Measurements from ENCODE around the gene DLG2. TPM values are rescaled to one million over a fixed set of nuclear protein-coding genes. Genes with fewer than 3 reads are reported as not detected.

The DLG2 gene
- total and polyA plus RNA-seq, 2 donors (not counting 3 experiments of a cell fraction or from before 2014, with no cell fraction given): 0.15 to 1.1 TPM

GRCh38 chr11:85195934-85196333, 431.2 kb downstream of the DLG2 start:
- DNase-seq (ENCODE audit: low read depth, low spot score): no peak
- TF ChIP-seq POLR2AphosphoS5 (IDR thresholded peaks at IDR 0.05; ENCODE audit: insufficient read depth, low read depth, low read length) (no peak), MYC (IDR thresholded peaks at IDR 0.05; ENCODE audit: low read depth, low read length) (no peak), JUN (IDR thresholded peaks at IDR 0.05; ENCODE audit: borderline replicate concordance, insufficient read depth, insufficient read length, low read depth) (no peak), EZH2 (IDR thresholded peaks at IDR 0.05; ENCODE audit: borderline replicate concordance, low read depth, low read length, severe bottlenecking) (no peak), POLR2A (IDR thresholded peaks at IDR 0.05; ENCODE audit: low read depth, low read length) (no peak), FOS (IDR thresholded peaks at IDR 0.05; ENCODE audit: borderline replicate concordance, insufficient read depth, low read length) (no peak), GATA2 (IDR thresholded peaks at IDR 0.05; ENCODE audit: insufficient read depth, insufficient read length, low read depth, low read length) (no peak)
- TF ChIP-seq, protein P1, sequence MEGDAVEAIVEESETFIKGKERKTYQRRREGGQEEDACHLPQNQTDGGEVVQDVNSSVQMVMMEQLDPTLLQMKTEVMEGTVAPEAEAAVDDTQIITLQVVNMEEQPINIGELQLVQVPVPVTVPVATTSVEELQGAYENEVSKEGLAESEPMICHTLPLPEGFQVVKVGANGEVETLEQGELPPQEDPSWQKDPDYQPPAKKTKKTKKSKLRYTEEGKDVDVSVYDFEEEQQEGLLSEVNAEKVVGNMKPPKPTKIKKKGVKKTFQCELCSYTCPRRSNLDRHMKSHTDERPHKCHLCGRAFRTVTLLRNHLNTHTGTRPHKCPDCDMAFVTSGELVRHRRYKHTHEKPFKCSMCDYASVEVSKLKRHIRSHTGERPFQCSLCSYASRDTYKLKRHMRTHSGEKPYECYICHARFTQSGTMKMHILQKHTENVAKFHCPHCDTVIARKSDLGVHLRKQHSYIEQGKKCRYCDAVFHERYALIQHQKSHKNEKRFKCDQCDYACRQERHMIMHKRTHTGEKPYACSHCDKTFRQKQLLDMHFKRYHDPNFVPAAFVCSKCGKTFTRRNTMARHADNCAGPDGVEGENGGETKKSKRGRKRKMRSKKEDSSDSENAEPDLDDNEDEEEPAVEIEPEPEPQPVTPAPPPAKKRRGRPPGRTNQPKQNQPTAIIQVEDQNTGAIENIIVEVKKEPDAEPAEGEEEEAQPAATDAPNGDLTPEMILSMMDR (IDR thresholded peaks at IDR 0.05; ENCODE audit: extremely low read depth in 1 of 2, insufficient read depth in 1 of 2, low read depth in 1 of 2, low read length in 2 of 2): no peak
- TF ChIP-seq, protein P2, sequence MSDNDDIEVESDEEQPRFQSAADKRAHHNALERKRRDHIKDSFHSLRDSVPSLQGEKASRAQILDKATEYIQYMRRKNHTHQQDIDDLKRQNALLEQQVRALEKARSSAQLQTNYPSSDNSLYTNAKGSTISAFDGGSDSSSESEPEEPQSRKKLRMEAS (IDR thresholded peaks at IDR 0.05; ENCODE audit: insufficient read depth, insufficient read length): no peak
- no peaks in the 10 kb centered on the region for H4K20me1 ChIP-seq (replicated peaks; ENCODE audit: control insufficient read depth, extremely low read depth, insufficient read depth, low read length)
- POLR2A ChIA-PET: no interaction called here
- no peak overlapping the region for H2AFZ ChIP-seq (ENCODE audit: low read depth, low read length)
- H3K27me3 ChIP-seq (ENCODE audit: control insufficient read depth in 2 of 2, insufficient read depth in 2 of 2, low read length in 2 of 2): no peaks in the 10 kb centered on the region
- CTCF ChIA-PET: no interaction called here
- dilution Hi-C loops (cut with MboI; ENCODE audit: extremely low pct_ligation_motif_present, low sequenced_read_pairs) (no loop called here), intact Hi-C loops (cut with micrococcal nuclease) (no loop called here)
- BruUV-seq (replicated peaks): no TSS peak
- H3K9me3 ChIP-seq (replicated peaks; ENCODE audit: control insufficient read depth, insufficient read depth, low read length): peaks cover 2% of the 10 kb centered on the region
- no peaks in the 10 kb centered on the region for H3K4me1 ChIP-seq (ENCODE audit: control insufficient read depth, extremely low read depth, insufficient read depth, low read length)
- no peak for FAIRE-seq
- no peak overlapping the region for H3K4me3 ChIP-seq (replicated peaks in 1 of 3; ENCODE audit: insufficient read depth in 1 of 3, low read depth in 1 of 3, low read length in 3 of 3)
- H3K27ac ChIP-seq (ENCODE audit: insufficient read depth, low read depth, low read length): no peak overlapping the region
- H3K36me3 ChIP-seq (ENCODE audit: control insufficient read depth in 2 of 2, extremely low read depth in 1 of 2, insufficient read depth in 2 of 2, low read length in 2 of 2): no peaks in the 10 kb centered on the region
- H3K4me2 ChIP-seq (ENCODE audit: insufficient read depth, low read length): no peak overlapping the region
- H3K9ac ChIP-seq (replicated peaks; ENCODE audit: extremely low read depth, insufficient read depth, low read length): no peak overlapping the region
- no peaks in the 10 kb centered on the region for H3K9me1 ChIP-seq (replicated peaks; ENCODE audit: control insufficient read depth, extremely low read depth, insufficient read depth, low read length)
- no peaks in the 10 kb centered on the region for H3K79me2 ChIP-seq (ENCODE audit: control insufficient read depth, insufficient read depth, low read length)
